ENCODE measurements around the gene COG7. TPM values are rescaled to one million over a fixed set of nuclear protein-coding genes. Genes with fewer than 3 reads are reported as not detected.
A peak's percentile ranks its signal among the peaks of the same experiment; 100 is the strongest.

The COG7 gene
- total RNA-seq, 2 donors from 2014 or later: 34.0 to 35.3 TPM

- Histone ChIP-seq H3K36me3 (no peaks in the 10 kb centered on the region), H3K9me3 (no peaks in the 10 kb centered on the region), H3K4me1 (replicated peaks) (no peaks in the 10 kb centered on the region), H3K27me3 (replicated peaks; ENCODE audit: insufficient read depth) (peaks cover 3% of the 10 kb centered on the region), H3K27ac (no peak overlapping the region), H3K4me3 (no peak overlapping the region)
- TF ChIP-seq CTCF (IDR thresholded peaks at IDR 0.05) (no peak), POLR2A (IDR thresholded peaks at IDR 0.05) (no peak), POLR2AphosphoS5 (IDR thresholded peaks at IDR 0.05) (no peak)
- WGBS: 85% methylated on average over 11 of the region's 13 CpGs
- no peak for DNase-seq (ENCODE audit: low spot score)
- intact Hi-C loops (cut with DNase I): no loop called here
These were observed 97.8 kb downstream of the COG7 start for GRCh38 chr16:23355106-23355670.

- 92% methylated on average over 9 of the region's 9 CpGs for WGBS
- TF ChIP-seq POLR2A (IDR thresholded peaks at IDR 0.05) (no peak), POLR2AphosphoS5 (IDR thresholded peaks at IDR 0.05) (no peak), CTCF (IDR thresholded peaks at IDR 0.05) (no peak)
- Histone ChIP-seq H3K9me3 (no peaks in the 10 kb centered on the region), H3K4me3 (no peak overlapping the region), H3K27ac (no peak overlapping the region), H3K36me3 (no peaks in the 10 kb centered on the region), H3K4me1 (replicated peaks) (no peaks in the 10 kb centered on the region), H3K27me3 (replicated peaks; ENCODE audit: insufficient read depth) (peaks cover 3% of the 10 kb centered on the region)
- intact Hi-C loops (cut with DNase I): no loop called here
- no peak for DNase-seq (ENCODE audit: low spot score)
These were observed 98.7 kb downstream of the COG7 start for GRCh38 chr16:23354246-23354645.

GRCh38 chr16:23353440-23353839, 99.5 kb downstream of the COG7 start:
- DNase-seq (ENCODE audit: low spot score): no peak
- intact Hi-C loops (cut with DNase I): no loop called here
- H3K27me3 ChIP-seq (replicated peaks; ENCODE audit: insufficient read depth): peaks cover 3% of the 10 kb centered on the region
- no peaks in the 10 kb centered on the region for H3K4me1 ChIP-seq (replicated peaks)
- H3K4me3 ChIP-seq: no peak overlapping the region
- H3K9me3 ChIP-seq: no peaks in the 10 kb centered on the region
- H3K27ac ChIP-seq: no peak overlapping the region
- TF ChIP-seq CTCF (IDR thresholded peaks at IDR 0.05) (no peak), POLR2A (IDR thresholded peaks at IDR 0.05) (no peak), POLR2AphosphoS5 (IDR thresholded peaks at IDR 0.05) (no peak)
- no peaks in the 10 kb centered on the region for H3K36me3 ChIP-seq

GRCh38 chr16:23351360-23351759, 101.6 kb downstream of the COG7 start:
- H3K27ac ChIP-seq: no peak overlapping the region
- intact Hi-C loops (cut with DNase I): no loop called here
- H3K27me3 ChIP-seq (replicated peaks; ENCODE audit: insufficient read depth): peaks cover 8% of the 10 kb centered on the region
- no peaks in the 10 kb centered on the region for H3K9me3 ChIP-seq
- no peaks in the 10 kb centered on the region for H3K4me1 ChIP-seq (replicated peaks)
- WGBS: 55% methylated on average over 5 of the region's 5 CpGs
- no peak for TF ChIP-seq CTCF (IDR thresholded peaks at IDR 0.05)
- peak; percentile 85 for TF ChIP-seq POLR2AphosphoS5 (IDR thresholded peaks at IDR 0.05)
- TF ChIP-seq POLR2A (IDR thresholded peaks at IDR 0.05): no peak
- H3K4me3 ChIP-seq: no peak overlapping the region
- peak; percentile 76 for DNase-seq (ENCODE audit: low spot score)
- H3K36me3 ChIP-seq: no peaks in the 10 kb centered on the region
